HG03442 (cell line): ENCODE data around the gene ZNF541.
"Not testable (repeated sequence)": the region's sequence is repeated elsewhere in the genome, so short reads cannot be mapped to it uniquely, and the experiment has no call there.

ENCODE experiments used
- ATAC-seq: cut with Tn5 transposase; IDR thresholded peaks from one replicate; pipeline ENCODE4 v1.9.1; 2021; ENCODE audit warnings: mild to moderate bottlenecking, moderate library complexity; ENCODE audit not compliant: unreplicated experiment

ZNF541 gene

GRCh38 chr19:47601180-47601904, 28.4 kb upstream of the ZNF541 start:
- no peak for ATAC-seq

GRCh38 chr19:47600246-47601179, 27.6 kb upstream of the ZNF541 start:
- peak; percentile 89 for ATAC-seq

- not testable (repeated sequence) for ATAC-seq
Observed at GRCh38 chr19:47599671-47600245, 26.8 kb upstream of the ZNF541 start.

GRCh38 chr19:47598407-47599349, 25.7 kb upstream of the ZNF541 start:
- ATAC-seq: no peak

- no peak for ATAC-seq
Observed at GRCh38 chr19:47595944-47596343, 23.0 kb upstream of the ZNF541 start.

- no peak for ATAC-seq
Observed at GRCh38 chr19:47593860-47594259, 20.9 kb upstream of the ZNF541 start.

GRCh38 chr19:47589824-47590223, 16.9 kb upstream of the ZNF541 start:
- ATAC-seq: no peak

- ATAC-seq: no peak
Observed at GRCh38 chr19:47587295-47587694, 14.3 kb upstream of the ZNF541 start.

GRCh38 chr19:47583161-47583560, 10.2 kb upstream of the ZNF541 start:
- ATAC-seq: not testable (repeated sequence)

- ATAC-seq: no peak
Observed at GRCh38 chr19:47582320-47582909, 9.5 kb upstream of the ZNF541 start.

GRCh38 chr19:47581605-47582319, 8.8 kb upstream of the ZNF541 start:
- no peak for ATAC-seq

- ATAC-seq: no peak
Observed at GRCh38 chr19:47580397-47580796, 7.4 kb upstream of the ZNF541 start.

- no peak for ATAC-seq
Observed at GRCh38 chr19:47572635-47573034, 313 bp downstream of the ZNF541 start.

- ATAC-seq: no peak
Observed at GRCh38 chr19:47569331-47569730, 3.6 kb downstream of the ZNF541 start.

GRCh38 chr19:47564081-47564480, 8.9 kb downstream of the ZNF541 start:
- ATAC-seq: no peak

- ATAC-seq: no peak
Observed at GRCh38 chr19:47561440-47562057, 11.4 kb downstream of the ZNF541 start.

- no peak for ATAC-seq
Observed at GRCh38 chr19:47560999-47561398, 11.9 kb downstream of the ZNF541 start.

- no peak for ATAC-seq
Observed at GRCh38 chr19:47550129-47550528, 22.8 kb downstream of the ZNF541 start.

GRCh38 chr19:47549261-47549862, 23.6 kb downstream of the ZNF541 start:
- no peak for ATAC-seq
